ENCODE results near the gene NHLRC4. TPM values are rescaled to one million over a fixed set of nuclear protein-coding genes. Genes with fewer than 3 reads are reported as not detected.

The NHLRC4 gene
- total and polyA plus RNA-seq, 2 donors (not counting 1 experiment from before 2014, with no cell fraction given): 0.66 to 3.3 TPM

- Histone ChIP-seq H3K9ac (ENCODE audit: insufficient read depth, low read length) (peak overlapping the region; percentile 84), H3K36me3 (ENCODE audit: control insufficient read depth, insufficient read depth, low read length) (peaks cover 6% of the 10 kb centered on the region), H3K9me3 (ENCODE audit: control insufficient read depth, insufficient read depth, low read depth, low read length) (no peaks in the 10 kb centered on the region), H4K20me1 (ENCODE audit: control insufficient read depth, extremely low read depth, insufficient read depth, low read length) (no peaks in the 10 kb centered on the region), H3K4me1 (ENCODE audit: control insufficient read depth, extremely low read depth, insufficient read depth, low read length) (peaks cover 14% of the 10 kb centered on the region), H2AFZ (ENCODE audit: low read length) (no peak overlapping the region), H3K79me2 (ENCODE audit: control insufficient read depth, insufficient read depth, low read length) (peaks cover 58% of the 10 kb centered on the region), H3K27me3 (ENCODE audit: control insufficient read depth, insufficient read depth, low read length) (no peaks in the 10 kb centered on the region), H3K4me3 (replicated peaks in 1 of 4; ENCODE audit: control extremely low read depth in 1 of 4, insufficient read depth in 1 of 4, low read depth in 3 of 4, low read length in 4 of 4) (peak overlapping the region; percentile 70 to 91 (median 82)), H3K4me2 (ENCODE audit: extremely low read depth, insufficient read depth, low read length) (peak overlapping the region; percentile 64), H3K27ac (ENCODE audit: insufficient read depth, low read length) (peak overlapping the region; percentile 82)
- DNase-seq (ENCODE audit: low read depth in 2 of 2): peak; percentile 56 to 64
- TF ChIP-seq CTCF (conservative IDR thresholded peaks at IDR 0.05 in 1 of 2, IDR thresholded peaks at IDR 0.05 in 1 of 2; ENCODE audit: low read depth in 1 of 2, low read length in 2 of 2) (no peak), EZH2 (IDR thresholded peaks at IDR 0.05; ENCODE audit: low read length, missing control alignments) (no peak)
Observed at GRCh38 chr16:528111-529011, 38.4 kb upstream of the NHLRC4 start.

GRCh38 chr16:529012-529575 lies 37.7 kb upstream of the NHLRC4 start:
- H3K4me1 ChIP-seq (ENCODE audit: control insufficient read depth, extremely low read depth, insufficient read depth, low read length): peaks cover 14% of the 10 kb centered on the region
- peaks cover 4% of the 10 kb centered on the region for H3K36me3 ChIP-seq (ENCODE audit: control insufficient read depth, insufficient read depth, low read length)
- no peak overlapping the region for H2AFZ ChIP-seq (ENCODE audit: low read length)
- H4K20me1 ChIP-seq (ENCODE audit: control insufficient read depth, extremely low read depth, insufficient read depth, low read length): no peaks in the 10 kb centered on the region
- H3K4me3 ChIP-seq (replicated peaks in 1 of 4; ENCODE audit: control extremely low read depth in 1 of 4, insufficient read depth in 1 of 4, low read depth in 3 of 4, low read length in 4 of 4): peak overlapping the region; percentile 70 to 91 (median 82)
- H3K27me3 ChIP-seq (ENCODE audit: control insufficient read depth, insufficient read depth, low read length): no peaks in the 10 kb centered on the region
- H3K4me2 ChIP-seq (ENCODE audit: extremely low read depth, insufficient read depth, low read length): peak overlapping the region; percentile 64
- peak overlapping the region; percentile 82 for H3K27ac ChIP-seq (ENCODE audit: insufficient read depth, low read length)
- no peaks in the 10 kb centered on the region for H3K9me3 ChIP-seq (ENCODE audit: control insufficient read depth, insufficient read depth, low read depth, low read length)
- TF ChIP-seq CTCF (conservative IDR thresholded peaks at IDR 0.05 in 1 of 2, IDR thresholded peaks at IDR 0.05 in 1 of 2; ENCODE audit: low read depth in 1 of 2, low read length in 2 of 2) (no peak), EZH2 (IDR thresholded peaks at IDR 0.05; ENCODE audit: low read length, missing control alignments) (no peak)
- H3K9ac ChIP-seq (ENCODE audit: insufficient read depth, low read length): peak overlapping the region; percentile 84
- DNase-seq (ENCODE audit: low read depth in 2 of 2): no peak
- H3K79me2 ChIP-seq (ENCODE audit: control insufficient read depth, insufficient read depth, low read length): peaks cover 65% of the 10 kb centered on the region

- H3K4me2 ChIP-seq (ENCODE audit: extremely low read depth, insufficient read depth, low read length): no peak overlapping the region
- H3K79me2 ChIP-seq (ENCODE audit: control insufficient read depth, insufficient read depth, low read length): peaks cover 77% of the 10 kb centered on the region
- H2AFZ ChIP-seq (ENCODE audit: low read length): no peak overlapping the region
- peaks cover 10% of the 10 kb centered on the region for H3K4me1 ChIP-seq (ENCODE audit: control insufficient read depth, extremely low read depth, insufficient read depth, low read length)
- no peak overlapping the region for H3K9ac ChIP-seq (ENCODE audit: insufficient read depth, low read length)
- no peaks in the 10 kb centered on the region for H3K27me3 ChIP-seq (ENCODE audit: control insufficient read depth, insufficient read depth, low read length)
- H3K9me3 ChIP-seq (ENCODE audit: control insufficient read depth, insufficient read depth, low read depth, low read length): no peaks in the 10 kb centered on the region
- no peak overlapping the region for H3K27ac ChIP-seq (ENCODE audit: insufficient read depth, low read length)
- TF ChIP-seq CTCF (conservative IDR thresholded peaks at IDR 0.05 in 1 of 2, IDR thresholded peaks at IDR 0.05 in 1 of 2; ENCODE audit: low read depth in 1 of 2, low read length in 2 of 2) (no peak), EZH2 (IDR thresholded peaks at IDR 0.05; ENCODE audit: low read length, missing control alignments) (no peak)
- DNase-seq (ENCODE audit: low read depth in 2 of 2): no peak
- H3K36me3 ChIP-seq (ENCODE audit: control insufficient read depth, insufficient read depth, low read length): peaks cover 8% of the 10 kb centered on the region
- no peak overlapping the region for H3K4me3 ChIP-seq (replicated peaks in 1 of 4; ENCODE audit: control extremely low read depth in 1 of 4, insufficient read depth in 1 of 4, low read depth in 3 of 4, low read length in 4 of 4)
- no peaks in the 10 kb centered on the region for H4K20me1 ChIP-seq (ENCODE audit: control insufficient read depth, extremely low read depth, insufficient read depth, low read length)
Observed at GRCh38 chr16:530111-530817, 36.5 kb upstream of the NHLRC4 start.
